OCI-LY7 (cell line): Measurements from ENCODE around the gene SND1.

Experiments used
- CTCF ChIP-seq: fragments of 200-600 bp; sonication (generic); conservative IDR thresholded peaks from 2 replicates; pipeline ENCODE4 v1.5.1; 2014; ENCODE audit warnings: mild to moderate bottlenecking, antibody characterized with exemption, low read length, moderate library complexity, mixed read lengths
- EZH2phosphoT487 ChIP-seq: fragments of 200-600 bp; sonication (generic); IDR thresholded peaks from 2 replicates; pipeline ENCODE4 v1.6.1; 2018; ENCODE audit warnings: low read depth, borderline replicate concordance, mild to moderate bottlenecking, mixed run types, antibody characterized with exemption, low read length, moderate library complexity, mixed read lengths

- no peak for TF ChIP-seq CTCF
- TF ChIP-seq EZH2phosphoT487 = no peak
Measured at GRCh38 chr7:127924874-127925273, 272.9 kb downstream of the SND1 start.
